ENCODE measurements around the gene INPP5F.

GRCh38 chr10:119834188-119834587 lies 108.3 kb downstream of the INPP5F start:
- TF ChIP-seq CTCF (IDR thresholded peaks at IDR 0.05; ENCODE audit: insufficient read depth, low read length, poor library complexity, severe bottlenecking), result no peak
- no peak for TF ChIP-seq EZH2phosphoT487 (conservative IDR thresholded peaks at IDR 0.05; ENCODE audit: low read length)

All from SU-DHL-6 (cell line).